Testis (tissue), 2 donors: ENCODE data around the gene FOLH1.

Experiments used
- CTCF ChIP-seq, 3 experiments: fragments of 450-650 bp in 2 of 3; fragments of 200-600 bp in 1 of 3; sonication (generic) in 1 of 3; IDR thresholded peaks; one replicate each; pipeline ENCODE4 v1.5.1; 2016 to 2019; ENCODE audit warnings: antibody characterized with exemption in 3 of 3, mild to moderate bottlenecking in 2 of 3, moderate library complexity in 1 of 3
- POLR2A ChIP-seq: fragments of 450-650 bp; IDR thresholded peaks from one replicate; pipeline ENCODE4 v1.6.1; 2017; ENCODE audit warnings: antibody characterized with exemption, mild to moderate bottlenecking, moderate library complexity

- TF ChIP-seq POLR2A (no peak), CTCF (IDR thresholded peaks at IDR 0.05) (no peak)
Measured at GRCh38 chr11:49208006-49208721, at the start of gene FOLH1.
